ENCODE measurements around the gene LRIT3. TPM values are rescaled to one million over a fixed set of nuclear protein-coding genes. Genes with fewer than 3 reads are reported as not detected.

Gene LRIT3
- total and polyA plus RNA-seq, 4 donors: 0.22 to 0.81 (median 0.39) TPM

DNA sequence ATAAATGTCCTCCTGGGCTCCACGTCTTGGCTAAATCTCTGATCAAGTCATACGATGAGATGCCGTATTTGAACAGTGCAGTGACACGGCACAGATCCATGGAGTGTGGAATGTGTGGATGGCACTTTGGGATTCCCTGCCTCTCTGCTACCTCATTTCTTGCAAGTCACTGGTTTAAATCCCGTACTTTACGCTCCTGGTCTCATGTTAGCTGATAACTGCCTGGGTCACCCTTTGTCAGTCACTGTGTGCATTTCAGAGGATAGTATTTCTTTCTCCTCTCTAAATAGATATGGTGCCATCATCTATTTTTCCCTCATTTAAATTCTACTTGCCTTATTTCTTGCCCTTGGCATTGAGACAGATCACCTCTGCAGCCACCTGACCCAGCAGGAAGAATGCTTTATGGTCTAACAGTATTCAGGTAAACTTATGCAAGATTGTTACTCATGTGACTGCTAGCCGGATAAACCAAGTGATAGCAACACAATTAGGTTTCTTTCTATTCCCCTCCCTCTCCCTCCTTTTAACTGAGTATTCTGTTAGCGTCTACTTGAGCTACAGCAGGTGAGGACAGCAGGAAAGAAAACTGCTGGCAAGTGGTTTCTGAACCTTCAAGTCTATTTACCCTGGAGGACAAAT, 67.6 kb downstream of the LRIT3 start:
- Histone ChIP-seq H3K27me3 (ENCODE audit: control insufficient read depth, insufficient read depth, low read length) (no peaks in the 10 kb centered on the region), H3K4me3 (ENCODE audit: low read depth, low read length) (no peak overlapping the region), H3K9me3 (ENCODE audit: control insufficient read depth, insufficient read depth, low read length) (no peaks in the 10 kb centered on the region), H3K36me3 (ENCODE audit: control insufficient read depth, insufficient read depth, low read length) (no peaks in the 10 kb centered on the region), H3K27ac (ENCODE audit: low read depth, low read length) (no peak overlapping the region), H3K4me1 (ENCODE audit: control insufficient read depth, insufficient read depth, low read length) (peaks cover 3% of the 10 kb centered on the region)
- peak in 1 of 6 donors; percentile 15 for DNase-seq (ENCODE audit: low read depth in 4 of 6, low spot score in 6 of 6)
- 85% methylated on average over 3 of the region's 8 CpGs for WGBS (ENCODE audit: insufficient coverage)

- Histone ChIP-seq H3K4me3 (ENCODE audit: low read depth, low read length) (no peak overlapping the region), H3K36me3 (ENCODE audit: control insufficient read depth, insufficient read depth, low read length) (no peaks in the 10 kb centered on the region), H3K27ac (ENCODE audit: low read depth, low read length) (no peak overlapping the region), H3K4me1 (ENCODE audit: control insufficient read depth, insufficient read depth, low read length) (peaks cover 3% of the 10 kb centered on the region), H3K27me3 (ENCODE audit: control insufficient read depth, insufficient read depth, low read length) (no peaks in the 10 kb centered on the region), H3K9me3 (ENCODE audit: control insufficient read depth, insufficient read depth, low read length) (no peaks in the 10 kb centered on the region)
- 60% methylated on average over 2 of the region's 4 CpGs for WGBS (ENCODE audit: insufficient coverage)
- DNase-seq (ENCODE audit: low read depth in 4 of 6, low spot score in 6 of 6): no peak
These were observed 68.1 kb downstream of the LRIT3 start for GRCh38 chr4:109916027-109916409.

GRCh38 chr4:109921384-109921808, 73.5 kb downstream of the LRIT3 start:
- Histone ChIP-seq H3K27me3 (ENCODE audit: control insufficient read depth, insufficient read depth, low read length) (no peaks in the 10 kb centered on the region), H3K4me1 (ENCODE audit: control insufficient read depth, insufficient read depth, low read length) (no peaks in the 10 kb centered on the region), H3K36me3 (ENCODE audit: control insufficient read depth, insufficient read depth, low read length) (no peaks in the 10 kb centered on the region), H3K9me3 (ENCODE audit: control insufficient read depth, insufficient read depth, low read length) (no peaks in the 10 kb centered on the region), H3K4me3 (ENCODE audit: low read depth, low read length) (no peak overlapping the region), H3K27ac (ENCODE audit: low read depth, low read length) (peak overlapping the region; percentile 60)
- WGBS (ENCODE audit: insufficient coverage): no CpG with 5 or more reads among the region's 1 CpG
- DNase-seq (ENCODE audit: low read depth in 4 of 6, low spot score in 6 of 6): peak in 5 of 6 donors; percentile 54 to 93 (median 68)

Other genes starting within 250 kb of the LRIT3 start
- 10 to 100 TPM; 12.9 to 20.9 TPM for gene CASP6, start 144.7 kb upstream of the LRIT3 start, total RNA-seq
- 10 to 100 TPM; 11.8 to 15.8 TPM for gene CASP6, start 144.7 kb upstream of the LRIT3 start, polyA plus RNA-seq (ENCODE audit: insufficient read length in 2 of 2)
- 10 to 100 TPM; 28.0 to 28.4 TPM for gene PLA2G12A, start 118.0 kb upstream of the LRIT3 start, total RNA-seq
- 10 to 100 TPM; 25.5 to 36.1 TPM for gene PLA2G12A, start 118.0 kb upstream of the LRIT3 start, polyA plus RNA-seq (ENCODE audit: insufficient read length in 2 of 2)
- 10 to 100 TPM; 36.7 to 88.3 TPM for gene CFI, start 46.1 kb upstream of the LRIT3 start, total RNA-seq
- 10 to 100 TPM in 1 of 2 donors, 1 to 10 TPM in 1; 7.5 to 24.9 TPM for gene CFI, start 46.1 kb upstream of the LRIT3 start, polyA plus RNA-seq (ENCODE audit: insufficient read length in 2 of 2)
- 1 to 10 TPM; 5.8 TPM for gene GAR1, start 32.3 kb upstream of the LRIT3 start, total RNA-seq
- 10 to 100 TPM; 23.0 to 24.1 TPM for gene GAR1, start 32.3 kb upstream of the LRIT3 start, polyA plus RNA-seq (ENCODE audit: insufficient read length in 2 of 2)
- gene RRH, start 20.1 kb upstream of the LRIT3 start, total RNA-seq: under 1 TPM; 0.44 to 0.79 TPM
- gene RRH, start 20.1 kb upstream of the LRIT3 start, polyA plus RNA-seq (ENCODE audit: insufficient read length in 2 of 2): under 1 TPM; 0.59 to 0.65 TPM
- 1 to 10 TPM in 1 of 2 donors, under 1 TPM in 1; 0.72 to 1.8 TPM for gene EGF, start 64.8 kb downstream of the LRIT3 start, total RNA-seq
- 1 to 10 TPM; 1.8 to 2.1 TPM for gene EGF, start 64.8 kb downstream of the LRIT3 start, polyA plus RNA-seq (ENCODE audit: insufficient read length in 2 of 2)

Measured in spinal cord (tissue), 10 donors.